Glomerular visceral epithelial cell (primary cell): ENCODE data around the gene MEGF9.

Source experiments
- DNase-seq: peaks from one replicate; pipeline ENCODE4 v3.0.0-alpha.2; 2016; ENCODE audit errors: extremely low spot score

MEGF9 gene

GRCh38 chr9:120705174-120705573, 9.1 kb downstream of the MEGF9 start:
- DNase-seq, result no peak

DNA sequence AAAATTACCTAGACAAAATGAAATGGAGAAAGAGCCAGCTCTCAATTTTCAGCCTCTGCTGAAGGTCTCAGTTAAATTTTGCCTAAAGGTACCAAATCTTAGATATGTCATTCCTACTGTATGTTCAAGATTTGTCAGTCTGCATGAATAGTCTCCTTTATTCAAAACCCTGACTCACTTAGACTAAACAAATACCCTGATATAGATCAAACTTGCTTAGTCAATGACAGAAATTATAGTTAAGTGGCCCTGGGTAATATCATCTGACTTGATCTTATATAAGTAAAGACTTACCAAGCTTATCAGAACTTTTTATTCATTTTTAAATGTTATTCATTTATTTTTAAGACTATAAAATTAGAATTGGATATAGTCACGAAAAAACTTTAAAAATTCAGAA, 12.2 kb downstream of the MEGF9 start:
- no peak for DNase-seq

DNA sequence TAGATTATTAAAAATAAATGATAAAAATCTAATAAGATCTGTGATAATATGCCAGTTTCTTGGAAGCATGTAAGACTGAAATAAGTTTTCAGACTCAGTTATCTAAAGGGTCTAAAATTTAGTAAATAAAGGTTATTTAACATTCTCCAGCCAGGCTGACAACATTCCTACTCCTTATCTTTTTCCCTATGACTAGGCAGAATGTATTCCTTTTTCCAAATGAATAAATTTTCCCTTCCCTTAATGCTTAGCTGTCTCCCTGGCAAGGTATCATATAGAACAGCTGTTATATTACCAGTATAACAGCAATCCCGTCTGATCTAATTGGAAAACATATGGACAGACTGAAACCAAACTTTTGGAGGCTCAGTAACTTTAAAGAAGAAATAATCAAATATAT, 13.0 kb downstream of the MEGF9 start:
- DNase-seq, result no peak

DNA sequence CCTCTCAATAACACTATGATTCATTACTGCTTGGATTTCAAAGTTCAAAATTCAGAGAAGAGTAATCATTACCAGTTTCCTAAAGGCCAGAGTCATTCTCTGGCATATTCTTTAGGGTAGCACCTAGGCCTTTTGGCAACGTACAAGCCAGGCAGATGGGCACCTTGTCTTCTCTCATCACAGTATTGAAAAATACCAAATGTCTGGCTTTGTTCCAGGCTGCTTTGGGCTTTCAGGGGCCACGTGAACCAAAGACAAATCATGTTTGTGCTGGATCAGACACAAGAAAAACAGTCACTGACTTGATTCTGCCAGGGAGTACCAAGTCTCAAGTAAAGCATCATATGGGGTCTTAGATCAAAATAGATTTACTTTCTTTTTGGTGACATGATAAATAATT, 15.5 kb downstream of the MEGF9 start:
- peak; percentile 42 for DNase-seq

DNA sequence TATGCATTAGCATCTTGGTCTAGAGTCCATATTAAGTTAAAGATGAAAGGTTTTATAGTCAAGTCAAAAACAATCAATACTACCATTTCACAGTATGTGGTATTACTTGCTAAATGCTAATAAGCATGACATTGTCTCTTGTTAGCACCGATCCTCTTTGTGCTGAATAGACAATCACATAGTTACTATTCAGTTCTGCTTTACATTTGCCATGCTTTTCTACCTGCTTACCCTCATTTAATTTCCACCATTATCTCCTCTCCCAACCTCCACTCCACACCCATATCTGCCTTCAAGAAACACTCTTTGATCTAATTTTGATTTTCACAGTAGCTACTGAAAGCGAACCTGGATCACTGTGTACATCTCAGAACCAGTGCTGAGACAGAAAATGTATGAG, 16.8 kb downstream of the MEGF9 start:
- no peak for DNase-seq

DNA sequence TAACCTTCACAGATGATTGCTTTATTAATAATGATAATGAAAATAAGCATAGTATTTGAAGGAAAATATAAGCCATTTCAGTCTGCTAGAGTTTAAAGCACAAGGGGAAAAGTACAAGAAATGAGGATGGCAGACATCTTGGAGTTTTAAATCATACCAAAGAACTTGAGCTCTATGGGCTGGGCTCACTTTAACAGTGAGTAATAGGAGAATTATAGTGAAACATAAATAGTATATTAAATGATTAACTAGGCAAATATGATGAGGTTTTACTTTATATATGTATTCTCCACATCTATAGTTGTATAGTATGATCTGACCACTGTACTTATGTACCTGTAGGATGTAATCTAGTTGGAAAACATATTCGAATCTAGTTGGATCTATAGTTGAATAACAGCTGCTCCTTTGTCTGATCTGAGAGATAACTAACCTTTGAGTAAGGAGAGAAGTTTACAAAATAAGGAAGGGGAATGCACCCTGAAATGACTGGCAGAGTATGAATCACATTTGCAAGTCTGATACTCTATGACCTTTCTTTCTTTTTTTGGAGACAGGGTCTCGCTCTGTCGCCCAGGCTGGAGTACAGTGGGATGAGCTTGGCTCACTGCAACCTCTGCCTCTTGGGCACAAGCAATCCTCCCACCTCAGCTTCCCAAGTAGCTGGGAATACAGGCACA, 17.6 kb downstream of the MEGF9 start:
- DNase-seq, result peak; percentile 58

GRCh38 chr9:120694559-120694958, 19.7 kb downstream of the MEGF9 start:
- no peak for DNase-seq

GRCh38 chr9:120693700-120694008, 20.6 kb downstream of the MEGF9 start:
- DNase-seq, result peak; percentile 49

DNA sequence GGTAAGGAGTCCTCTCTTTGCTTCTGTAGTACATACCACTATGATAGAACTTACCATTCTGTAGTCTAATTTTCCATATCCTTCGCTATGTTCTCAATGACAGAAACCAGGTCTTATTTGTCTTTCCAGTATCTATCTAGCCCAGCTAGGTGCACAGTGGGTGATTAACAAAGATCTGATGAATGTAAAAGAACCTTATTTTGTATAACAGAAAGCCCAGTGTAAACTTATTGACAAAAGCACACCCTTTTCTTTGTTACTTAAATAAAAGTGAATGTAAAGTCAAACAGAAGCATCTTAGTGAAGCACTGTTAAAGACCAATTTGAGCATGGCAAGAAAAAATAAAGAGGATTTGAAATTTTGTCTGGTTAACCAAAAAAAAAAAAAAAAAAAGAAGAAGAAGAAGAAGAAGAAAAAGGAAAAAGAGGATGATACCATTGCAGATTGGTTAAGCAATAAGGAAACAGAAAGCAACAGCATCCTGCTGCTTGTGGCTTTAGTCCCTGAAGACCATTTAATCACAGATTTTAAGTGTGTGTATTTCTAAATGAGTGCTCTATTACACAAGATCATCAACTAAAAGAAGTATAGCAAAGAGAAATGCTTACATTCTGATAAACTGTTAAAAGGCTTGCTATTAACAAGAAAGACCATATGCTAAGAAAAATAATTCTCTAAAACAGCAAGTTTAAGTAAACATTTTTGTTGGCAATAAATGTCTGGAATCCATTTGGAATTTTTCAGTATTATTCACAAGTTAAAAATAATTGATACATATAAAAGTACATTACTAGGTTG, 21.2 kb downstream of the MEGF9 start:
- no peak for DNase-seq

- no peak for DNase-seq
Observed at GRCh38 chr9:120690372-120690771, 23.9 kb downstream of the MEGF9 start.

DNA sequence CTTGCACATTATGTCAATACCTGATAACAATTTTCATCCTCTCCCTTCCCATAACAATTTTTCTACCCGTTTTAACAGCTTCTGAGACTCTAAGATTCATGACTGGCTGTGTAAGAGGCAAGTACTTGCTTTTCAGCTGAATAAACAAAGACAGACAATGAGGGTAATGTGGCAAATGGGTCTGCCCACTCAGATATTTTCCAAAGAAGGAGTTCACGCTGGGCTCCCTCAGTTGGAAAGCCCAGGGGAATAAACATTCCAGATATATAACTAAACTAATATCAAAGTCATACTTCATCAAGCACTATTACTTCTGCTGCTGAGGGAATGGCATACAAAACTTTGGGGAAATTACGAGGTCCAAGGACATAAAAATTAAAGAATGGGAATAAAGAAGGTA, 24.4 kb downstream of the MEGF9 start:
- peak; percentile 49 for DNase-seq

GRCh38 chr9:120688758-120689157, 25.5 kb downstream of the MEGF9 start:
- DNase-seq, result no peak

DNA sequence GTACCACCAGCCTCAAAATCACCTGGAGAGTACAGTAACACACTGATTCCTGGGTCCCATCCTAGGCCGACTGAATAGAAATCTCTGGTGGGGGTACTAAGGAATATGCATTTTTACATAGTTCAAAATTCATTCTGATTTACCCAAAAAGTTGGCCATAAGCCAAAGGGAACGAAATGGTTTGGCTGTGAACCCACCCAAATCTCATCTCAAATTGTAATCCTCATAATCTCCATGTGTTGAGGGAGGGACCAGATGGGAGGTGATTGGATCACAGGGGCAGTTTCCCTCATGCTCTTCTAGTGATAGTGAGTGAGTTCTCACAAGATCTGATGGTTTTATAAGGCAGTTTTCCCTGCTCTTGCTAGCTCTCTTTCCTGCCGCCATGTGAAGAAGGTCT, 31.1 kb downstream of the MEGF9 start:
- no peak for DNase-seq

DNA sequence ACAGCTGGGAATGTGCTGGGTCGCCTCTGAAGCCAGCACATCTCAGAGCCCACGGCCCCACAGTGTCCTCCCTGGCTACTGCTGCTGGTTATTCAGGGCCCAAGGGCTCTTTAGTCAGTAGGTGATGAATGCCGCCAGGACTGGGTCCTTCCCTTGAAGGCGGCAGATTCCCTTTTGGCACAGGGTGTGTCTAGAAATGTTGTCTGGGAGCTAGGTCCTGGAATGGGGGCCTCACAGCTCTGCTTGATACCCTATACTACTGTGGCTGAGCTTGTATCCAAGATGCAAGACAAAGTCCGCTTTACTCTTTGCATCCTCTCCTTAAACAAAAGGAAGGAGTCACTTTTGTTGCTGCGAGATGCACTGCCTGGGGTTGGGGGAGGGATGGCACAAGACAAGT, 33.1 kb downstream of the MEGF9 start:
- no peak for DNase-seq

DNA sequence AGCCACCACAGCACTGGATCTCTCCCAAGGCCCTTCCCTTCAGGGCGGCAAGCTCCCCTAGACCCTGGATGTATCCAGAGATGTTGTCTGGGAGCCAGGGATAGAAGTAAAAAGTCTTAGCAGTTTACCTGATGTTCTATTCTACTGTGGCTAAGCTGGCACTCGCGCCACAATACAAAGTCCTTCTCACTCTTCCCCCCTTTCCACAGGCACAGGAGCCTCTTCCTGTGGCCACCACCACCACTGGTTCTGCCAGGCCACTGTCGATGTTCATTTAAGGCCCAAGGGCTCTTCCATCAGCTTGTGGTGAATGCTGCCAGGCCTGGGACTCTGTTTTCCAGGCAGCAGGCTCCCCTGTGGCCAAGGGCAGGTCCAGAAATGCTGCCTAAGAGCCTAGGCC, 33.7 kb downstream of the MEGF9 start:
- DNase-seq, result no peak

DNA sequence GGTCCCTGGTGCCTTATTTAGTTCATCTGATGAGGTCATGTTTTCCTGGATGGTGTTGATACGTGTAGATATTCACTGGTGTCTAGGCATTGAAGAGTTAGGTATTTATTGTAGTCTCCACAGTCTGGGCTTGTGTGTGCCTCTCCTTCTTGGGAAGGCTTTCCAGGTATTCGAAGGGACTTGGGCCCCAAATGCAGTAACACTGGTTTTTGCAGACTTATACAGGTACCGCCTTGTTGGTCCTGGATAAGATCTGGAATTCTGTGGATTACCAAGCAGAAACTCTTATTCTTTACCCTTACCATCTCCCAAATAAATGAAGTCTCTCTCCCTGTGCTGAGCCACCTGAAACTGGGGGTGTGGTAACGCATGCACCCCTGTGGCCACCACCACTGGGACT, 34.1 kb downstream of the MEGF9 start:
- DNase-seq, result no peak

GRCh38 chr9:120677965-120678364, 36.3 kb downstream of the MEGF9 start:
- DNase-seq, result no peak

DNA sequence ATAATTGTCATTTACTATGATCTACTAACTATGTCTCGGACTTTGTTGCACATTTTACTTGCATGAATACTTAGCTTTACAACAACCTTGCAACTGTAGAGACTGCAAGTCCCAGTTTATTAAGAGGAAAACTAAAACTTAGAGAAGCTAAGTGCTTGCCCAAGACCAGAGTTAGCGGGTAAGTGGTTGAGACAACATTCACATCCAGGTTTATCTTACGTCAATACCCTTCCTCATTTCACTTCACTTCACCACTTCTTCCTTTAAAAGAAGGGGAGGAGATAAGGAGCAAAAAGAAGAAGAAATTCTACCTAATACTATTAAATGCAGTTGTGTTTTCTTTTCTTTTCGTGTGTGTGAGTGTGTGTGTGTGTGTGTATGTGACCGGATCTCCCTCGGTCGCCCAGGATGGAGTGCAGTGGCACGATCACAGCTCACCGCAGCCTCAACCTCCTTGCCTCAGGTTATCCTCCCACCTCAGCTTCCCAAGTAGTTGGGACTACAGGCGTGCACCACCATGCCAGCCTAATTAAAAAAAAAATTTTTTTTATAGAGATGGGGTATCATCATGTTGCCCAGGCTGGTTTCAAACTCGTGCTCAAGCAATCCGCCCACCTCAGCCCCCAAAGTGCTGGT, 37.4 kb downstream of the MEGF9 start:
- no peak for DNase-seq

DNA sequence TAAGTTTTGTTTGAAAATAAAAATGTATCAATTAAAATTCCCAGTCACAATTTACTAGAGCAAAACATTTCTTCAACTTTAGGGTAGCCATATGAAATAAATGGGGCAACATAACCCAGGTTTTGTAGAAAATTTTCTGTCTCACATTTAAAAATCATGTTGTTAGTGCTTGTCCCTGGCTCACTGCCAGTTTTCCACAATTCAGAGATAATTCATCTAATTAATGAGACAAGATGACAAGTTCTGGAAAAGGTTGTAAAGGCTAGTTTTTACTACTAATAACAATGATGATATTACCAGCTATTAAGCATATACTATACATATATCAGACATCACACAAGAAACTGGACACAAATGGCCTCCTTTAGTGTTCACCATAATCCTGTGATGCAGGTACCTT, 45.9 kb downstream of the MEGF9 start:
- no peak for DNase-seq

- DNase-seq, result no peak
Observed at GRCh38 chr9:120663950-120664349, 50.3 kb downstream of the MEGF9 start.

DNA sequence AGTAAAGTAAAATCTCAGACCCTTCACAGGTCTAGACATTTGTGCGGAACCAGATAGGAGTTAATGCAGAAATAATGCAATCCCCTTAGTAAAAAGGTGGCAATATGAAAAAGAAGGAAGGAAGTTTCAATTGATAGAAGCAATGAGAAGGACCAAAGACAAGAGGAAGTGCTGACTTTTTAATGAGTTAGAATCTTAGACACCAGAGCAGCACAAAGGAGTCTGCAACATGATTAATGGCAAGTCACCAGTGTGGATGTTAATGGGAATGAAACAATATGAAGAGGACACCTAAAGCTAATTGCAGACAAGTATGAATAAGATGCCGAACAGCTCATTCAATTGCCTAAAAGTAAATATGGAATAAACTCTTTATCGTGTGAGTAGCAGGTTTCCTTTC, 50.9 kb downstream of the MEGF9 start:
- no peak for DNase-seq

DNA sequence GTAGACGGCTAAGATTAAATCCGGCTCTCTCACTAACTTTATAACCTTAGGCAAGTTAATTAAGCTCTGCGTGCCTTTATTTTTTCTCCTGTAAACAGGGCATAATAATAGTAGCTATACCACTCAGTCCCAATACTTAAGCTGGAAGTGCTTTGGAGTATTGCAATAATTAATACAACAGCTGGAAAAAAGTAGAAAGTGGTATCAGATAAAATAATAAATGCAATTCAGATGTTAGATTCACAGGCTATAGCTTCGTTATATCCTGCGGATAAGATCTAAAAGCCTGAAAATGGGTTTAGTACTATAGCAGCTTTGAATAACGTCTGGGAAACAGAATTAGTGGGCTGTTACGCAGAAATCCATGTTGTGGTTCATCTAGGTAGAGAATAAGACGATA, 51.8 kb downstream of the MEGF9 start:
- no peak for DNase-seq

- DNase-seq, result no peak
Observed at GRCh38 chr9:120659676-120660075, 54.6 kb downstream of the MEGF9 start.
